Keratinocyte (primary cell): ENCODE data around the gene RAB14. TPM values are rescaled to one million over a fixed set of nuclear protein-coding genes. Genes with fewer than 3 reads are reported as not detected.

Source experiments
- DNase-seq: peaks from one replicate; pipeline ENCODE4 v3.0.0-alpha.2; 2011; ENCODE audit warnings: low read depth, missing footprints, low spot score
- FAIRE-seq: peaks from 2 replicates; lab custom pipeline; 2011; peaks lifted over from hg19 to GRCh38; lab: Jason Lieb, UNC
- H2AFZ ChIP-seq: 2 replicates; pipeline ENCODE4 v1.6.0; 2012; ENCODE audit warnings: low read length, control low read depth, inconsistent platforms; ENCODE audit not compliant: control insufficient read depth
- H3K27ac ChIP-seq: 2 replicates; pipeline ENCODE4 v1.5.1; 2011; ENCODE audit warnings: low read length; ENCODE audit not compliant: control insufficient read depth, insufficient read depth
- H3K27me3 ChIP-seq: 3 replicates; pipeline ENCODE4 v1.6.0; 2011; ENCODE audit warnings: low read length; ENCODE audit not compliant: control insufficient read depth, insufficient read depth; ENCODE audit errors: extremely low read depth
- H3K36me3 ChIP-seq, 2 experiments: 2 replicates in 1 of 2; 3 replicates in 1 of 2; pipeline ENCODE4 v1.5.1; 2011; ENCODE audit warnings: low read length in 2 of 2, mild to moderate bottlenecking in 1 of 2; ENCODE audit not compliant: control insufficient read depth in 2 of 2, insufficient read depth in 2 of 2; ENCODE audit errors: extremely low read depth in 1 of 2
- H3K4me1 ChIP-seq: 3 replicates; pipeline ENCODE4 v1.5.1; 2011; ENCODE audit warnings: low read length; ENCODE audit not compliant: control insufficient read depth, insufficient read depth; ENCODE audit errors: extremely low read depth
- H3K4me2 ChIP-seq: 3 replicates; pipeline ENCODE4 v1.6.0; 2011; ENCODE audit warnings: low read depth, low read length; ENCODE audit not compliant: control insufficient read depth, insufficient read depth; ENCODE audit errors: extremely low read depth
- H3K4me3 ChIP-seq, 3 experiments: fragments of 200-600 bp in 1 of 3; sonication (generic) in 1 of 3; 2 replicates in 2 of 3; 3 replicates in 1 of 3; pipeline ENCODE4 v1.5.1; 2011 to 2016; ENCODE audit warnings: low read length in 3 of 3, mild to moderate bottlenecking in 3 of 3, control low read depth in 2 of 3, inconsistent platforms in 1 of 3, low read depth in 1 of 3, mixed read lengths in 1 of 3, mixed run types in 1 of 3, moderate library complexity in 1 of 3; ENCODE audit not compliant: control insufficient read depth in 2 of 3, insufficient read depth in 2 of 3; ENCODE audit errors: extremely low read depth in 1 of 3
- H3K79me2 ChIP-seq: 2 replicates; pipeline ENCODE4 v1.6.0; 2012; ENCODE audit warnings: low read length; ENCODE audit not compliant: control insufficient read depth, insufficient read depth
- H3K9ac ChIP-seq: 3 replicates; pipeline ENCODE4 v1.6.0; 2011; ENCODE audit warnings: low read length; ENCODE audit not compliant: control insufficient read depth, insufficient read depth; ENCODE audit errors: extremely low read depth
- H3K9me1 ChIP-seq: 3 replicates; pipeline ENCODE4 v1.6.0; 2011; ENCODE audit warnings: low read length; ENCODE audit not compliant: control insufficient read depth, insufficient read depth; ENCODE audit errors: extremely low read depth
- H3K9me3 ChIP-seq: 2 replicates; pipeline ENCODE4 v1.5.1; 2012; ENCODE audit warnings: low read depth, low read length; ENCODE audit not compliant: control insufficient read depth
- H4K20me1 ChIP-seq: 3 replicates; pipeline ENCODE4 v1.6.0; 2011; ENCODE audit warnings: low read length; ENCODE audit not compliant: control insufficient read depth, insufficient read depth; ENCODE audit errors: extremely low read depth
- EZH2 ChIP-seq: IDR thresholded peaks from one replicate; pipeline ENCODE4 v1.6.1; 2012; ENCODE audit warnings: inconsistent platforms, mild to moderate bottlenecking, low read length, moderate library complexity
- dilution Hi-C: fragments of 300-500 bp; cut with MboI; formaldehyde crosslinking; loops from one replicate; pipeline ENCODE4 v1.7.0; 2020; ENCODE audit warnings: low sequenced_read_pairs; ENCODE audit not compliant: extremely low pct_ligation_motif_present
- polyA plus RNA-seq, 5 experiments: library from polyadenylated mRNA; depleted of rRNA in 3 of 5; stranded (reverse) in 3 of 5; stranded (forward) in 1 of 5; unstranded in 1 of 5; fragments of >200 nt; gene quantifications; 1 replicate in 1 of 5; 2 replicates in 3 of 5; 3 replicates in 1 of 5; pipeline versions ENCODE4 v1.2.1 to v1.2.3, GENCODE V29; 2011 to 2012; ENCODE audit warnings: missing spikeins in 2 of 5, low read depth in 1 of 5, low replicate concordance in 1 of 5
- TF ChIP-seq, protein P1 (sequence below), 3 experiments: IDR thresholded peaks in 1 of 3; conservative IDR thresholded peaks in 1 of 3; optimal IDR thresholded peaks in 1 of 3; 2 replicates in 2 of 3; 3 replicates in 1 of 3; pipeline versions ENCODE3 to v1.5.1; 2011; ENCODE audit warnings: low read length in 3 of 3, mild to moderate bottlenecking in 3 of 3, moderate library complexity in 2 of 3, control low read depth in 1 of 3, inconsistent platforms in 1 of 3; ENCODE audit not compliant: insufficient read depth in 2 of 3; ENCODE audit errors: extremely low read depth in 1 of 3

The RAB14 gene
- polyA plus RNA-seq, 1 donor (not counting 4 experiments of a cell fraction or from before 2014, with no cell fraction given) = 42.8 TPM

DNA sequence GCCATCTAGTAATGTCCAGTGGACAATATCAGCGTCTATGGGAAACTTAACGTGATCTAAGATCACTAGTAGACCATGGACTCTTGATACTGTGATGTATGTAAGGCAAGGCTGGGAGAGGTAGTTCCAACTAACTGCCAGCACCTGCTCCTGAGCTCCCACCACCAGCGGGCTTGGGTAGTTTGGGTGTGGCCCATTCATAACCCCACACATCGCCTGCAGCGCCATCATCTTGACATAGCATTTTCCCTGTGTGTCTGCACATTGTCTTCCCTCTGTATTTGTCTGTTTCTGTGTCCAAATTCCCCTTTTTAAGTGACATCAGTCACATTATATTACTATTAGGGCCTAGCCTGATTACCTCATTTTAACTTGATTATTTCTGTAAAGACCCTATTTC is 38.2 kb upstream of the RAB14 start:
- Histone ChIP-seq H3K9me1 (no peaks in the 10 kb centered on the region), H3K9ac (no peak overlapping the region), H4K20me1 (no peaks in the 10 kb centered on the region), H3K36me3 (no peaks in the 10 kb centered on the region), H3K9me3 (no peaks in the 10 kb centered on the region), H3K79me2 (no peaks in the 10 kb centered on the region), H3K4me1 (peaks cover 5% of the 10 kb centered on the region), H3K27ac (no peak overlapping the region), H2AFZ (no peak overlapping the region), H3K27me3 (no peaks in the 10 kb centered on the region), H3K4me2 (no peak overlapping the region), H3K4me3 (no peak overlapping the region)
- no peak for FAIRE-seq
- DNase-seq = no peak
- dilution Hi-C loops = no loop called here
- TF ChIP-seq EZH2 = no peak
- TF ChIP-seq, protein P1, sequence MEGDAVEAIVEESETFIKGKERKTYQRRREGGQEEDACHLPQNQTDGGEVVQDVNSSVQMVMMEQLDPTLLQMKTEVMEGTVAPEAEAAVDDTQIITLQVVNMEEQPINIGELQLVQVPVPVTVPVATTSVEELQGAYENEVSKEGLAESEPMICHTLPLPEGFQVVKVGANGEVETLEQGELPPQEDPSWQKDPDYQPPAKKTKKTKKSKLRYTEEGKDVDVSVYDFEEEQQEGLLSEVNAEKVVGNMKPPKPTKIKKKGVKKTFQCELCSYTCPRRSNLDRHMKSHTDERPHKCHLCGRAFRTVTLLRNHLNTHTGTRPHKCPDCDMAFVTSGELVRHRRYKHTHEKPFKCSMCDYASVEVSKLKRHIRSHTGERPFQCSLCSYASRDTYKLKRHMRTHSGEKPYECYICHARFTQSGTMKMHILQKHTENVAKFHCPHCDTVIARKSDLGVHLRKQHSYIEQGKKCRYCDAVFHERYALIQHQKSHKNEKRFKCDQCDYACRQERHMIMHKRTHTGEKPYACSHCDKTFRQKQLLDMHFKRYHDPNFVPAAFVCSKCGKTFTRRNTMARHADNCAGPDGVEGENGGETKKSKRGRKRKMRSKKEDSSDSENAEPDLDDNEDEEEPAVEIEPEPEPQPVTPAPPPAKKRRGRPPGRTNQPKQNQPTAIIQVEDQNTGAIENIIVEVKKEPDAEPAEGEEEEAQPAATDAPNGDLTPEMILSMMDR (optimal IDR thresholded peaks at IDR 0.05 in 1 of 3, IDR thresholded peaks at IDR 0.05 in 1 of 3, conservative IDR thresholded peaks at IDR 0.05 in 1 of 3; ENCODE audit: extremely low read depth in 1 of 3, insufficient read depth in 2 of 3, low read length in 3 of 3) = no peak

DNA sequence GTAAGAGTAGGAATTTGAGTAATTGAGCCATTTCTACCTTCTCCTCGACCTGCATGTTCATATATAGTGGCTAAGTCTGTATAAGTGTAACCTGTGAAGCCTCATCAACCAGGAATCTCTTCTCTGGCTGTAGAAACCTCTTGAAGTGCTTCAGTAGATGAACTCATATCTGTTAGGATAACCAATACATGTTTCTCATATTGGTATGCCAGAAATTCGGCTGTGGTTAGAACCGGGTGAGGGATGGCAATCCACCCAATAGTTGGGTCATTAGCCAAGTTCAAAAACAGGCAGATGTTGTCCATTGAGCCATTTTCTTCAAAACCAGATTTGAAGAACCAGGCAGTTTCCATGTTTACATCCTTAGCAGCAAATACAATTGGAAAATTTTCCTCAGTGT is 37.4 kb upstream of the RAB14 start:
- H3K9me3 ChIP-seq = no peaks in the 10 kb centered on the region
- dilution Hi-C loops = no loop called here
- DNase-seq (no peak), FAIRE-seq (no peak)
- H3K4me3 ChIP-seq = no peak overlapping the region
- no peaks in the 10 kb centered on the region for H3K79me2 ChIP-seq
- no peak overlapping the region for H2AFZ ChIP-seq
- H3K9ac ChIP-seq = no peak overlapping the region
- no peak overlapping the region for H3K4me2 ChIP-seq
- H3K4me1 ChIP-seq = peaks cover 12% of the 10 kb centered on the region
- no peak overlapping the region for H3K27ac ChIP-seq
- no peak for TF ChIP-seq EZH2
- TF ChIP-seq, protein P1 (optimal IDR thresholded peaks at IDR 0.05 in 1 of 3, IDR thresholded peaks at IDR 0.05 in 1 of 3, conservative IDR thresholded peaks at IDR 0.05 in 1 of 3; ENCODE audit: extremely low read depth in 1 of 3, insufficient read depth in 2 of 3, low read length in 3 of 3) = no peak
- H3K27me3 ChIP-seq = no peaks in the 10 kb centered on the region
- no peaks in the 10 kb centered on the region for H3K9me1 ChIP-seq
- H4K20me1 ChIP-seq = no peaks in the 10 kb centered on the region
- no peaks in the 10 kb centered on the region for H3K36me3 ChIP-seq
